Naive thymus-derived CD4-positive, alpha-beta T cell (primary cell): ENCODE measurements around the gene FAXDC2. TPM values are rescaled to one million over a fixed set of nuclear protein-coding genes. Genes with fewer than 3 reads are reported as not detected.

Experiments used
- ATAC-seq: fragments of 150-1000 bp; cut with Tn5 transposase; 2 replicates; pipeline ENCODE4 v1.10.0; 2021; ENCODE audit warnings: mild to moderate bottlenecking, moderate library complexity
- CTCF ChIA-PET: fragments of 350-600 bp; sonication (Branson Sonifier 250); formaldehyde crosslinking; loops from one replicate; lab custom pipeline; 2021; ENCODE audit warnings: antibody characterized with exemption; lab: Charles Lee
- POLR2A ChIA-PET: fragments of 350-600 bp; sonication (Branson Sonifier 250); formaldehyde crosslinking; loops from one replicate; lab custom pipeline; 2021; ENCODE audit warnings: antibody characterized with exemption, inconsistent platforms; lab: Charles Lee
- DNase-seq, 9 donors: peaks; one replicate each; pipeline versions ENCODE4 v3.0.0 to v3.0.0-alpha.2; 2020 to 2022; ENCODE audit warnings: mixed read lengths in 1 of 9
- H3K27ac ChIP-seq: one replicate; pipeline ENCODE4 v1.7.0; 2013; ENCODE audit warnings: mild to moderate bottlenecking, low read depth, low read length, moderate library complexity
- H3K27me3 ChIP-seq, 2 donors: one replicate each; pipeline ENCODE4 v1.7.0; 2013; ENCODE audit warnings: low read length in 2 of 2, mild to moderate bottlenecking in 2 of 2, moderate library complexity in 2 of 2; ENCODE audit not compliant: control insufficient read depth in 2 of 2, insufficient read depth in 2 of 2
- H3K36me3 ChIP-seq, 3 experiments: 1 replicate in 2 of 3; 2 replicates in 1 of 3; pipeline ENCODE4 v1.7.0; 2013; ENCODE audit warnings: low read length in 3 of 3, mild to moderate bottlenecking in 3 of 3, moderate library complexity in 1 of 3; ENCODE audit not compliant: insufficient read depth in 3 of 3, control insufficient read depth in 2 of 3
- H3K4me1 ChIP-seq, 2 donors: one replicate each; pipeline ENCODE4 v1.7.0; 2013; ENCODE audit warnings: low read length in 2 of 2, mild to moderate bottlenecking in 2 of 2, moderate library complexity in 1 of 2; ENCODE audit not compliant: control insufficient read depth in 2 of 2, insufficient read depth in 2 of 2
- H3K4me3 ChIP-seq: 2 replicates; pipeline ENCODE4 v1.7.0; 2013; ENCODE audit warnings: mild to moderate bottlenecking, low read length
- H3K9me3 ChIP-seq, 3 experiments: 1 replicate in 2 of 3; 2 replicates in 1 of 3; pipeline ENCODE4 v1.7.0; 2013; ENCODE audit warnings: low read length in 3 of 3; ENCODE audit not compliant: control insufficient read depth in 2 of 3
- H3K27ac Mint-ChIP-seq, 9 donors: one replicate each; pipeline ENCODE4 v1.8.0; 2020 to 2022; ENCODE audit warnings: mixed read lengths in 9 of 9, mild to moderate bottlenecking in 8 of 9, moderate library complexity in 5 of 9, inconsistent platforms in 2 of 9
- H3K27me3 Mint-ChIP-seq, 5 donors: one replicate each; pipeline ENCODE4 v1.8.0; 2021 to 2022; ENCODE audit warnings: mixed read lengths in 5 of 5, mild to moderate bottlenecking in 1 of 5
- H3K36me3 Mint-ChIP-seq, 5 donors: one replicate each; pipeline ENCODE4 v1.8.0; 2020 to 2022; ENCODE audit warnings: mixed read lengths in 5 of 5, mild to moderate bottlenecking in 3 of 5, inconsistent platforms in 1 of 5
- H3K4me1 Mint-ChIP-seq, 7 donors: one replicate each; pipeline ENCODE4 v1.8.0; 2020 to 2022; ENCODE audit warnings: mixed read lengths in 7 of 7, mild to moderate bottlenecking in 3 of 7, inconsistent platforms in 1 of 7
- H3K4me3 Mint-ChIP-seq, 10 donors: one replicate each; pipeline ENCODE4 v1.8.0; 2020 to 2022; ENCODE audit warnings: mild to moderate bottlenecking in 10 of 10, mixed read lengths in 10 of 10, moderate library complexity in 6 of 10, inconsistent platforms in 2 of 10
- H3K9me3 Mint-ChIP-seq, 11 donors: one replicate each; pipeline ENCODE4 v1.8.0; 2020 to 2022; ENCODE audit warnings: mixed read lengths in 11 of 11, mild to moderate bottlenecking in 4 of 11, inconsistent platforms in 1 of 11, moderate library complexity in 1 of 11
- intact Hi-C, 2 donors: fragments of 100-400 bp; cut with micrococcal nuclease; formaldehyde crosslinking; loops; one replicate each; pipeline ENCODE4 v1.15.1; 2023
- polyA plus RNA-seq, 2 donors: library from polyadenylated mRNA; unstranded; fragments of 300-500 nt; fragmentation: Illumina TruSeq; gene quantifications; one replicate each; pipeline ENCODE4 v1.2.3, GENCODE V29; 2021
- total RNA-seq, 6 experiments: library from RNA in 5 of 6; stranded (reverse) in 5 of 6; gene quantifications; 1 replicate in 5 of 6; 2 replicates in 1 of 6; pipeline ENCODE4 v1.2.3 and lab custom pipeline; 2021 to 2026

FAXDC2 gene
- total and polyA plus RNA-seq, 7 experiments from 2014 or later = 0.30 to 1.9 (median 0.40) TPM; not detected in 3

- Histone ChIP-seq H3K9me3 (no peaks in the 10 kb centered on the region), H3K27ac (peak overlapping the region; percentile 3), H3K36me3 (peaks cover 0 to 39% (median 6%) of the 10 kb centered on the region in 3 experiments), H3K27me3 (no peaks in the 10 kb centered on the region), H3K4me1 (peaks cover 20 to 33% of the 10 kb centered on the region in 2 donors), H3K4me3 (no peak overlapping the region)
- Mint-ChIP-seq H3K4me3 (peak overlapping the region in 4 of 10 donors; percentile 13 to 92 (median 54)), H3K27me3 (no peaks in the 10 kb centered on the region), H3K36me3 (peaks cover 3 to 42% (median 21%) of the 10 kb centered on the region in 5 donors), H3K9me3 (peaks cover 0 to 2% (median 0%) of the 10 kb centered on the region in 11 donors), H3K4me1 (peaks cover 40 to 67% (median 61%) of the 10 kb centered on the region in 7 donors), H3K27ac (peak overlapping the region in 5 of 9 donors; percentile 36 to 99 (median 62))
- ChIA-PET CTCF (no interaction called here), POLR2A (interaction anchor here (0.7 kb wide), 3 partner anchors 11 to 77 kb away, joined by 3 to 7 read pairs (median 5); partner anchors contain the start of gene MRPL22)
- DNase-seq (no peak), ATAC-seq (no peak)
- intact Hi-C loops = no loop called here
Observed at GRCh38 chr5:154863291-154864080, 13.1 kb upstream of the FAXDC2 start.

- H3K4me1 ChIP-seq = peaks cover 20 to 33% of the 10 kb centered on the region in 2 donors
- peak overlapping the region; percentile 5 to 99 (median 62) for H3K27ac Mint-ChIP-seq
- no peak for DNase-seq
- no peak overlapping the region for H3K27ac ChIP-seq
- ChIA-PET CTCF (no interaction called here), POLR2A (interaction anchor here (0.7 kb wide), 1 partner anchor 11 kb away, joined by 3 read pairs; no protein-coding TSS in a partner anchor)
- peaks cover 40 to 65% (median 58%) of the 10 kb centered on the region in 7 donors for H3K4me1 Mint-ChIP-seq
- H3K4me3 ChIP-seq = no peak overlapping the region
- H3K9me3 Mint-ChIP-seq = peaks cover 0 to 2% (median 0%) of the 10 kb centered on the region in 11 donors
- intact Hi-C loops = no loop called here
- H3K36me3 Mint-ChIP-seq = peaks cover 3 to 41% (median 21%) of the 10 kb centered on the region in 5 donors
- peaks cover 0 to 37% (median 6%) of the 10 kb centered on the region in 3 experiments for H3K36me3 ChIP-seq
- H3K4me3 Mint-ChIP-seq = peak overlapping the region in 8 of 10 donors; percentile 19 to 92 (median 54)
- no peaks in the 10 kb centered on the region for H3K27me3 ChIP-seq
- H3K27me3 Mint-ChIP-seq = no peaks in the 10 kb centered on the region
- ATAC-seq = no peak
- no peaks in the 10 kb centered on the region for H3K9me3 ChIP-seq
Observed at GRCh38 chr5:154862766-154863165, 12.4 kb upstream of the FAXDC2 start.

- POLR2A ChIA-PET = interaction anchor here (0.6 kb wide), 1 partner anchor 11 kb away, joined by 3 read pairs; no protein-coding TSS in a partner anchor
- peaks cover 23 to 37% of the 10 kb centered on the region in 2 donors for H3K4me1 ChIP-seq
- ATAC-seq = no peak
- Mint-ChIP-seq H3K4me1 (peaks cover 39 to 64% (median 56%) of the 10 kb centered on the region in 7 donors), H3K27me3 (no peaks in the 10 kb centered on the region), H3K27ac (peak overlapping the region in 6 of 9 donors; percentile 30 to 99 (median 76)), H3K4me3 (peak overlapping the region; percentile 54 to 98 (median 80)), H3K36me3 (peaks cover 1 to 39% (median 16%) of the 10 kb centered on the region in 5 donors), H3K9me3 (peaks cover 0 to 2% (median 0%) of the 10 kb centered on the region in 11 donors)
- no peaks in the 10 kb centered on the region for H3K27me3 ChIP-seq
- H3K27ac ChIP-seq = peak overlapping the region; percentile 20
- DNase-seq = no peak
- no peak overlapping the region for H3K4me3 ChIP-seq
- H3K36me3 ChIP-seq = peaks cover 0 to 37% (median 6%) of the 10 kb centered on the region in 3 experiments
- CTCF ChIA-PET = no interaction called here
- H3K9me3 ChIP-seq = no peaks in the 10 kb centered on the region
- intact Hi-C loops = no loop called here
Observed at GRCh38 chr5:154861946-154862345, 11.5 kb upstream of the FAXDC2 start.

GRCh38 chr5:154860765-154861164 lies 10.4 kb upstream of the FAXDC2 start:
- Mint-ChIP-seq H3K27me3 (no peaks in the 10 kb centered on the region), H3K27ac (peak overlapping the region; percentile 17 to 100 (median 98)), H3K4me1 (peaks cover 40 to 60% (median 53%) of the 10 kb centered on the region in 7 donors), H3K9me3 (peaks cover 0 to 2% (median 0%) of the 10 kb centered on the region in 11 donors), H3K36me3 (peaks cover 0 to 34% (median 11%) of the 10 kb centered on the region in 5 donors), H3K4me3 (peak overlapping the region; percentile 85 to 98 (median 95))
- ATAC-seq (no peak), DNase-seq (no peak)
- H3K4me1 ChIP-seq = peaks cover 25 to 38% of the 10 kb centered on the region in 2 donors
- CTCF ChIA-PET = no interaction called here
- intact Hi-C loops = no loop called here
- H3K27me3 ChIP-seq = no peaks in the 10 kb centered on the region
- POLR2A ChIA-PET = interaction anchor here (1.0 to 1.6 kb wide), 3 partner anchors 16 to 103 kb away, joined by 3 to 8 read pairs (median 6); no protein-coding TSS in a partner anchor
- H3K9me3 ChIP-seq = no peaks in the 10 kb centered on the region
- peak overlapping the region; percentile 97 for H3K27ac ChIP-seq
- peak overlapping the region; percentile 74 for H3K4me3 ChIP-seq
- peaks cover 0 to 30% (median 6%) of the 10 kb centered on the region in 3 experiments for H3K36me3 ChIP-seq

- DNase-seq (no peak), ATAC-seq (no peak)
- Mint-ChIP-seq H3K4me1 (peaks cover 40 to 59% (median 48%) of the 10 kb centered on the region in 7 donors), H3K27me3 (no peaks in the 10 kb centered on the region), H3K36me3 (peaks cover 0 to 27% (median 10%) of the 10 kb centered on the region in 5 donors), H3K9me3 (peaks cover 0 to 2% (median 0%) of the 10 kb centered on the region in 11 donors), H3K4me3 (peak overlapping the region; percentile 85 to 98 (median 95)), H3K27ac (peak overlapping the region; percentile 95 to 100 (median 98))
- POLR2A ChIA-PET = interaction anchor here (1.0 to 1.6 kb wide), 4 partner anchors 17 to 102 kb away, joined by 3 to 8 read pairs (median 4); no protein-coding TSS in a partner anchor
- CTCF ChIA-PET = no interaction called here
- Histone ChIP-seq H3K27ac (peak overlapping the region; percentile 97), H3K4me3 (peak overlapping the region; percentile 74), H3K27me3 (no peaks in the 10 kb centered on the region), H3K36me3 (peaks cover 0 to 24% (median 6%) of the 10 kb centered on the region in 3 experiments), H3K9me3 (no peaks in the 10 kb centered on the region), H3K4me1 (peaks cover 25 to 38% of the 10 kb centered on the region in 2 donors)
- intact Hi-C loops = no loop called here
Observed at GRCh38 chr5:154860123-154860522, 9.7 kb upstream of the FAXDC2 start.
